HL-60 (cell line): ENCODE measurements around the gene SPATA3.

Experiments used
- CTCF ChIP-seq: IDR thresholded peaks from one replicate; pipeline ENCODE4 v1.5.1; 2011; ENCODE audit warnings: low read length, control low read depth, inconsistent platforms; ENCODE audit not compliant: insufficient read depth
- GABPA ChIP-seq: IDR thresholded peaks from 2 replicates; pipeline ENCODE4 v1.6.1; 2012; ENCODE audit warnings: low read depth
- POLR2AphosphoS5 ChIP-seq: IDR thresholded peaks from 2 replicates; pipeline ENCODE4 v1.6.1; 2012; ENCODE audit warnings: low read depth
- SPI1 ChIP-seq: IDR thresholded peaks from 2 replicates; pipeline ENCODE4 v1.6.1; 2012; ENCODE audit warnings: low read depth, mild to moderate bottlenecking, borderline replicate concordance
- TF ChIP-seq, protein P1 (sequence below): IDR thresholded peaks from 2 replicates; pipeline ENCODE4 v1.6.1; 2012; ENCODE audit warnings: low read depth; ENCODE audit not compliant: insufficient replicate concordance

GRCh38 chr2:230949966-230950873, 45.7 kb upstream of the SPATA3 start:
- TF ChIP-seq GABPA (no peak), SPI1 (no peak), CTCF (no peak), POLR2AphosphoS5 (no peak)
- TF ChIP-seq, protein P1, sequence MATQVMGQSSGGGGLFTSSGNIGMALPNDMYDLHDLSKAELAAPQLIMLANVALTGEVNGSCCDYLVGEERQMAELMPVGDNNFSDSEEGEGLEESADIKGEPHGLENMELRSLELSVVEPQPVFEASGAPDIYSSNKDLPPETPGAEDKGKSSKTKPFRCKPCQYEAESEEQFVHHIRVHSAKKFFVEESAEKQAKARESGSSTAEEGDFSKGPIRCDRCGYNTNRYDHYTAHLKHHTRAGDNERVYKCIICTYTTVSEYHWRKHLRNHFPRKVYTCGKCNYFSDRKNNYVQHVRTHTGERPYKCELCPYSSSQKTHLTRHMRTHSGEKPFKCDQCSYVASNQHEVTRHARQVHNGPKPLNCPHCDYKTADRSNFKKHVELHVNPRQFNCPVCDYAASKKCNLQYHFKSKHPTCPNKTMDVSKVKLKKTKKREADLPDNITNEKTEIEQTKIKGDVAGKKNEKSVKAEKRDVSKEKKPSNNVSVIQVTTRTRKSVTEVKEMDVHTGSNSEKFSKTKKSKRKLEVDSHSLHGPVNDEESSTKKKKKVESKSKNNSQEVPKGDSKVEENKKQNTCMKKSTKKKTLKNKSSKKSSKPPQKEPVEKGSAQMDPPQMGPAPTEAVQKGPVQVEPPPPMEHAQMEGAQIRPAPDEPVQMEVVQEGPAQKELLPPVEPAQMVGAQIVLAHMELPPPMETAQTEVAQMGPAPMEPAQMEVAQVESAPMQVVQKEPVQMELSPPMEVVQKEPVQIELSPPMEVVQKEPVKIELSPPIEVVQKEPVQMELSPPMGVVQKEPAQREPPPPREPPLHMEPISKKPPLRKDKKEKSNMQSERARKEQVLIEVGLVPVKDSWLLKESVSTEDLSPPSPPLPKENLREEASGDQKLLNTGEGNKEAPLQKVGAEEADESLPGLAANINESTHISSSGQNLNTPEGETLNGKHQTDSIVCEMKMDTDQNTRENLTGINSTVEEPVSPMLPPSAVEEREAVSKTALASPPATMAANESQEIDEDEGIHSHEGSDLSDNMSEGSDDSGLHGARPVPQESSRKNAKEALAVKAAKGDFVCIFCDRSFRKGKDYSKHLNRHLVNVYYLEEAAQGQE: no peak
